ENCODE measurements around the gene SERINC5. TPM values are rescaled to one million over a fixed set of nuclear protein-coding genes. Genes with fewer than 3 reads are reported as not detected.

SERINC5 gene
- total RNA-seq, 1 experiment from 2014 or later, result 5.7 TPM

DNA sequence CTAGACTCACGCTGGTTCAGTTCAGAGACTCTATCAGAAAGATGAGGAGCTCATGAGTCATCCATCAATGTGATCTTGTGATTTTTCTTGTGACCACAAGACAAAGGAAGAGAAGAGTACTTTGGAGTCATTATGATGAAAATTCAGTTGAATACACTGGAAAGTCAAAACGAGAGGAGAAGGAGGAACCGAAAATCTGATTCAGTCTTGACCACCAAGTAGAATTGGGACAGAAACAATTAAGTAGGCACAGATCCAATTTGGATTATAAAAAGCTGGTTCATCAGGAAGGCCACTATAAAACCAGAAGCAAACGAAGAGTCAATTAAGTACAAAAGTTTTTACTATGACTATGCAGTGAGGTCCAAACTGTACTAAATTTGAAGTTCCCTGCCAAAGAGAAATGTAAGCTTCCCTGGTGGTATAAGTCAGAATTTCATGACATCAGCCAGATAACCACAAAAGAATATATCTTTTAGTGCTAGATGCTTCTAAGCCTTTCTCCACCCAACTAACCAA lies 129.8 kb downstream of the SERINC5 start:
- no peaks in the 10 kb centered on the region for H3F3A ChIP-seq (ENCODE audit: low read length, unreplicated experiment)
- no peaks in the 10 kb centered on the region for H3K36me3 ChIP-seq (ENCODE audit: low read depth, low read length)
- CTCF ChIA-PET, result interaction anchor here (0.7 to 0.9 kb wide), 2 partner anchors 34 to 141 kb away, joined by 3 to 4 read pairs; no protein-coding TSS in a partner anchor
- TF ChIP-seq EZH2phosphoT487 (IDR thresholded peaks at IDR 0.05; ENCODE audit: borderline replicate concordance, low read length), result no peak
- no peak for TF ChIP-seq EZH2 (IDR thresholded peaks at IDR 0.05; ENCODE audit: low read length, unreplicated experiment)
- TF ChIP-seq, protein P1, sequence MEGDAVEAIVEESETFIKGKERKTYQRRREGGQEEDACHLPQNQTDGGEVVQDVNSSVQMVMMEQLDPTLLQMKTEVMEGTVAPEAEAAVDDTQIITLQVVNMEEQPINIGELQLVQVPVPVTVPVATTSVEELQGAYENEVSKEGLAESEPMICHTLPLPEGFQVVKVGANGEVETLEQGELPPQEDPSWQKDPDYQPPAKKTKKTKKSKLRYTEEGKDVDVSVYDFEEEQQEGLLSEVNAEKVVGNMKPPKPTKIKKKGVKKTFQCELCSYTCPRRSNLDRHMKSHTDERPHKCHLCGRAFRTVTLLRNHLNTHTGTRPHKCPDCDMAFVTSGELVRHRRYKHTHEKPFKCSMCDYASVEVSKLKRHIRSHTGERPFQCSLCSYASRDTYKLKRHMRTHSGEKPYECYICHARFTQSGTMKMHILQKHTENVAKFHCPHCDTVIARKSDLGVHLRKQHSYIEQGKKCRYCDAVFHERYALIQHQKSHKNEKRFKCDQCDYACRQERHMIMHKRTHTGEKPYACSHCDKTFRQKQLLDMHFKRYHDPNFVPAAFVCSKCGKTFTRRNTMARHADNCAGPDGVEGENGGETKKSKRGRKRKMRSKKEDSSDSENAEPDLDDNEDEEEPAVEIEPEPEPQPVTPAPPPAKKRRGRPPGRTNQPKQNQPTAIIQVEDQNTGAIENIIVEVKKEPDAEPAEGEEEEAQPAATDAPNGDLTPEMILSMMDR (conservative IDR thresholded peaks at IDR 0.05; ENCODE audit: low read depth, low read length), result no peak
- H3K27ac ChIP-seq (ENCODE audit: low read length), result peak overlapping the region; percentile 64
- H3K4me2 ChIP-seq (ENCODE audit: low read length), result peak overlapping the region; percentile 24; the same call in 1 of the 2 replicates
- no peaks in the 10 kb centered on the region for H3K79me2 ChIP-seq (ENCODE audit: low read length)
- H3K9ac ChIP-seq (ENCODE audit: low read length), result no peak overlapping the region
- peak; percentile 88 for ATAC-seq
- H4K20me1 ChIP-seq (ENCODE audit: low read length), result no peaks in the 10 kb centered on the region
- DNase-seq, result peak; percentile 75
- H3K27me3 ChIP-seq (ENCODE audit: low read length), result no peaks in the 10 kb centered on the region
- no peak overlapping the region for H2AFZ ChIP-seq (ENCODE audit: low read length)
- peaks cover 15% of the 10 kb centered on the region for H3K4me1 ChIP-seq (ENCODE audit: insufficient read depth, low read length)
- intact Hi-C loops (cut with micrococcal nuclease), result loop anchor here (10.0 kb wide), 1 partner anchor 129 kb away; the partner anchor contains the start of gene SERINC5
- no peaks in the 10 kb centered on the region for H3K9me3 ChIP-seq (ENCODE audit: low read length)
- H3K4me3 ChIP-seq (ENCODE audit: low read length), result no peak overlapping the region
- no TSS peak for BruUV-seq (replicated peaks)
- POLR2A ChIA-PET (ENCODE audit: unreplicated experiment), result no interaction called here
- no peaks in the 10 kb centered on the region for H3K9me2 ChIP-seq (replicated peaks; ENCODE audit: low read length)

DNA sequence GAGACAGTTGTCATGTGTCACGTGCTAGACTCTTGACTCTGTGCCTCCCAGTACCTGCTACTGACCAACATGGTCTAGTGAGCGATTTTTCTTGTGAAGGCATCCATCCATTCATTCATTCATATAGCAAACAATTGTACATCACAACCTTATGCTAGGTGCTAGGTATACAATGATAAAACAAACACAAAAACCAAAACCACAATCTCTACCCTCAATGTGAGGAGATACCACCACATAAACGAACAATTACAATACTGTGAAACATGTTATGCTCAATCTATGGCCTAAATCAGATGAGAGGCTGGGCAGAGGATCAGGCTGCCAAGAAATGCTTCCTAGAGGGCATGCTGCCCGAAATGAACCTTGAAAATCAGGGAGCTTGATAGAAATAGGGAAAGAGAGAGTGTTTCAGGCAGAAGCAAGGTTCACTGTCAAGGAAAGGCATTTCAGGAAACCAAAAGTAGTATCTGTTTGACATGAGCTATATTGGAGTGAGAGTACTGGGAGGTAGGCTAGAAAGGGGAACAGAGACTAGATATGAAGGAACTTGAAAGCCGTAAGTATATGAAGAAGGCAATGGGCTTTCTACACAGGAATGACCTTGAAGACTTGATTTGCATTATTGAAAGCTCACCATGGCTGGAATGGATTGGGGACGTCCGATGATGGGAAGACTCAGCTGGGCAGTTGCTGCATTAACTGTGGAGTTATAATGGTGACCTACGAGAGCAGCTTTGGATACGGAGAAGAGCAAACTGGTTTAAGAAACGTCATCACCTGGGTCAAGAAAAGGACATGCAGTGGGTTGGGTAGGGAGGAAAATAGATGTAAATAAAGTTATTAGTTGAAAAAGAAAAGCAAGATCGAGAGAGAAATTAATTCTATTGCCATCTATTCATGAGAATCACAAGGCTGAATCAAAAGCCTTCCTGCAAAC lies 130.6 kb downstream of the SERINC5 start:
- peaks cover 15% of the 10 kb centered on the region for H3K4me1 ChIP-seq (ENCODE audit: insufficient read depth, low read length)
- H3K4me2 ChIP-seq (ENCODE audit: low read length), result no peak overlapping the region; the same call in 1 of the 2 replicates
- DNase-seq (no peak), ATAC-seq (no peak)
- H3F3A ChIP-seq (ENCODE audit: low read length, unreplicated experiment), result no peaks in the 10 kb centered on the region
- no TSS peak for BruUV-seq (replicated peaks)
- intact Hi-C loops (cut with micrococcal nuclease), result loop anchor here (10.0 kb wide), 1 partner anchor 130 kb away; the partner anchor contains the start of gene SERINC5
- no peaks in the 10 kb centered on the region for H3K36me3 ChIP-seq (ENCODE audit: low read depth, low read length)
- H3K4me3 ChIP-seq (ENCODE audit: low read length), result no peak overlapping the region
- H3K9me2 ChIP-seq (replicated peaks; ENCODE audit: low read length), result no peaks in the 10 kb centered on the region
- ChIA-PET CTCF (interaction anchor here (0.9 kb wide), 1 partner anchor 33 kb away, joined by 3 read pairs; no protein-coding TSS in a partner anchor), POLR2A (ENCODE audit: unreplicated experiment) (no interaction called here)
- H3K9me3 ChIP-seq (ENCODE audit: low read length), result no peaks in the 10 kb centered on the region
- H3K79me2 ChIP-seq (ENCODE audit: low read length), result no peaks in the 10 kb centered on the region
- H4K20me1 ChIP-seq (ENCODE audit: low read length), result no peaks in the 10 kb centered on the region
- H2AFZ ChIP-seq (ENCODE audit: low read length), result no peak overlapping the region
- H3K27ac ChIP-seq (ENCODE audit: low read length), result peak overlapping the region; percentile 64
- H3K9ac ChIP-seq (ENCODE audit: low read length), result no peak overlapping the region
- TF ChIP-seq EZH2phosphoT487 (IDR thresholded peaks at IDR 0.05; ENCODE audit: borderline replicate concordance, low read length) (no peak), EZH2 (IDR thresholded peaks at IDR 0.05; ENCODE audit: low read length, unreplicated experiment) (no peak)
- TF ChIP-seq, protein P1 (conservative IDR thresholded peaks at IDR 0.05; ENCODE audit: low read depth, low read length), result no peak
- no peaks in the 10 kb centered on the region for H3K27me3 ChIP-seq (ENCODE audit: low read length)
